SH-SY5Y (cell line): ENCODE measurements around the gene MCAT.

ENCODE experiments used
- GATA2 ChIP-seq: IDR thresholded peaks from 2 replicates; pipeline ENCODE4 v1.6.1; 2011; ENCODE audit warnings: mild to moderate bottlenecking, low read depth, low read length
- GATA3 ChIP-seq: IDR thresholded peaks from 2 replicates; pipeline ENCODE4 v1.6.1; 2011; ENCODE audit warnings: low read depth, mild to moderate bottlenecking, low read length, moderate library complexity

DNA sequence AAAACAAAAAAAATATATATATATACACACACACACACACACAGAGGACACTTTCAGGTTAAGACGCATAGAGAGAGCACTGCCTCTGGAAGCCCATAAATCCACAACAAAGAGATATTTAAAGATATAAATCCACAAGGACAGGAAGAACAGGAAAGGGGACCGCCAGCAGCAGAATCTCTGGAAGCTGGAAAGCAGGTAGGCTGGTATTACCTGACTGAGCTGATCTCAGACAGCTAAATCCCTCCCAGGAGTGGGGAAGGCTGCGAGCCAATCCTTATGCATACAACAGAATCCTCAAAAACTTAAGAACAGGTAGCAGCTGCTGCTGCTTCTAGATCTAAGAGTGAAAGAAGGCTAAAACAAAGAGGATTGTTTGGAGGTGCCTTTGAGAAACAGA, 1.8 kb upstream of the MCAT start:
- no peak for TF ChIP-seq GATA3
- no peak for TF ChIP-seq GATA2
